GM21723 (cell line): ENCODE data around the gene APOA4.

Experiments used
- ATAC-seq: cut with Tn5 transposase; IDR thresholded peaks from one replicate; pipeline ENCODE4 v1.9.1; 2021; ENCODE audit warnings: mild to moderate bottlenecking, moderate library complexity; ENCODE audit not compliant: unreplicated experiment

The APOA4 gene

GRCh38 chr11:116823031-116823843 is at the start of gene APOA4:
TSS of gene APOA4 (minus strand) at chr11:116823304. CDS start at chr11:116823191, 113 bp downstream.
- ATAC-seq: no peak

GRCh38 chr11:116871248-116871647 is 48.1 kb upstream of the APOA4 start:
- ATAC-seq: no peak

GRCh38 chr11:116870054-116870453 is 47.0 kb upstream of the APOA4 start:
- ATAC-seq: no peak

- no peak for ATAC-seq
Observed at GRCh38 chr11:116869610-116870009, 46.5 kb upstream of the APOA4 start.

GRCh38 chr11:116868066-116868465 is 45.0 kb upstream of the APOA4 start:
- ATAC-seq: no peak

- ATAC-seq: no peak
Observed at GRCh38 chr11:116867619-116868018, 44.5 kb upstream of the APOA4 start.

- ATAC-seq: no peak
Observed at GRCh38 chr11:116866804-116867455, 43.8 kb upstream of the APOA4 start.

- no peak for ATAC-seq
Observed at GRCh38 chr11:116865696-116866095, 42.6 kb upstream of the APOA4 start.

- no peak for ATAC-seq
Observed at GRCh38 chr11:116864531-116864930, 41.4 kb upstream of the APOA4 start.

GRCh38 chr11:116862951-116863350 is 39.8 kb upstream of the APOA4 start:
- no peak for ATAC-seq

- no peak for ATAC-seq
Observed at GRCh38 chr11:116862185-116862584, 39.1 kb upstream of the APOA4 start.

- no peak for ATAC-seq
Observed at GRCh38 chr11:116861539-116861938, 38.4 kb upstream of the APOA4 start.

- ATAC-seq: no peak
Observed at GRCh38 chr11:116860303-116860702, 37.2 kb upstream of the APOA4 start.

GRCh38 chr11:116859175-116859574 is 36.1 kb upstream of the APOA4 start:
- ATAC-seq: no peak

GRCh38 chr11:116857936-116858335 is 34.8 kb upstream of the APOA4 start:
- no peak for ATAC-seq

GRCh38 chr11:116857316-116857715 is 34.2 kb upstream of the APOA4 start:
- ATAC-seq: no peak

GRCh38 chr11:116856423-116856822 is 33.3 kb upstream of the APOA4 start:
- ATAC-seq: no peak

- no peak for ATAC-seq
Observed at GRCh38 chr11:116855413-116855812, 32.3 kb upstream of the APOA4 start.

GRCh38 chr11:116853461-116854073 is 30.5 kb upstream of the APOA4 start:
- peak; percentile 95 for ATAC-seq

- ATAC-seq: no peak
Observed at GRCh38 chr11:116852261-116853031, 29.3 kb upstream of the APOA4 start.

- ATAC-seq: no peak
Observed at GRCh38 chr11:116851626-116852025, 28.5 kb upstream of the APOA4 start.
